Gastroesophageal sphincter (tissue), 4 donors: Measurements from ENCODE around the gene TMEM154. TPM values are rescaled to one million over a fixed set of nuclear protein-coding genes. Genes with fewer than 3 reads are reported as not detected.

Experiments
- ATAC-seq: fragments of 150-250 bp; one replicate; pipeline ENCODE4 v1.9.1; 2016; ENCODE audit warnings: mild to moderate bottlenecking, moderate library complexity
- H3K27ac ChIP-seq, 4 donors: fragments of 200-600 bp; sonication (generic) in 3 of 4; 1 replicate in 3 of 4; 2 replicates in 1 of 4; pipeline ENCODE4 v1.5.1; 2016 to 2019
- H3K27me3 ChIP-seq: fragments of 200-600 bp; sonication (generic); one replicate; pipeline ENCODE4 v1.5.1; 2019
- H3K36me3 ChIP-seq, 2 donors: fragments of 200-600 bp; sonication (generic); one replicate each; pipeline ENCODE4 v1.5.1; 2019; ENCODE audit warnings: control low read depth in 1 of 2
- H3K4me1 ChIP-seq, 3 donors: fragments of 200-600 bp; sonication (generic); 1 replicate in 2 of 3; 2 replicates in 1 of 3; pipeline ENCODE4 v1.5.1; 2016 to 2019; ENCODE audit warnings: control low read depth in 2 of 3
- H3K4me3 ChIP-seq, 2 donors: fragments of 200-600 bp; sonication (generic); one replicate each; pipeline ENCODE4 v1.5.1; 2019; ENCODE audit warnings: mild to moderate bottlenecking in 1 of 2, moderate library complexity in 1 of 2
- H3K9me3 ChIP-seq, 3 donors: fragments of 200-600 bp; sonication (generic); one replicate each; pipeline ENCODE4 v1.5.1; 2017 to 2019; ENCODE audit warnings: control low read depth in 2 of 3
- EP300 ChIP-seq: sonication (generic); formaldehyde crosslinking; IDR thresholded peaks from one replicate; pipeline ENCODE4 v1.6.1; 2017; ENCODE audit warnings: antibody characterized with exemption, mild to moderate bottlenecking
- POLR2A ChIP-seq, 2 donors: fragments of 450-650 bp; IDR thresholded peaks; one replicate each; pipeline ENCODE4 v1.6.1; 2017; ENCODE audit warnings: antibody characterized with exemption in 2 of 2, mild to moderate bottlenecking in 2 of 2, moderate library complexity in 1 of 2
- POLR2AphosphoS5 ChIP-seq: sonication (generic); formaldehyde crosslinking; IDR thresholded peaks from one replicate; pipeline ENCODE4 v1.6.1; 2017; ENCODE audit warnings: antibody characterized with exemption
- WGBS, 2 donors: methylation state at CpG; one replicate each; pipeline ENCODE4 v1.1.5; 2018; ENCODE audit warnings: low coverage in 1 of 2; 5-methylcytosine and 5-hydroxymethylcytosine counted together
- total RNA-seq, 4 donors: library from RNA; depleted of rRNA; stranded (reverse); fragments of >200 nt; gene quantifications; one replicate each; pipeline ENCODE4 v1.1.0, GENCODE V29; 2016
- TF ChIP-seq, protein P1 (sequence below), 4 experiments: fragments of 200-600 bp in 2 of 4; fragments of 450-650 bp in 2 of 4; sonication (generic) in 1 of 4; IDR thresholded peaks; one replicate each; pipeline ENCODE4 v1.5.1; 2017 to 2019; ENCODE audit warnings: antibody characterized with exemption in 4 of 4, mild to moderate bottlenecking in 2 of 4, moderate library complexity in 2 of 4

Gene TMEM154
- total RNA-seq, 4 donors from 2014 or later, result 0.77 to 13.6 (median 3.8) TPM

DNA sequence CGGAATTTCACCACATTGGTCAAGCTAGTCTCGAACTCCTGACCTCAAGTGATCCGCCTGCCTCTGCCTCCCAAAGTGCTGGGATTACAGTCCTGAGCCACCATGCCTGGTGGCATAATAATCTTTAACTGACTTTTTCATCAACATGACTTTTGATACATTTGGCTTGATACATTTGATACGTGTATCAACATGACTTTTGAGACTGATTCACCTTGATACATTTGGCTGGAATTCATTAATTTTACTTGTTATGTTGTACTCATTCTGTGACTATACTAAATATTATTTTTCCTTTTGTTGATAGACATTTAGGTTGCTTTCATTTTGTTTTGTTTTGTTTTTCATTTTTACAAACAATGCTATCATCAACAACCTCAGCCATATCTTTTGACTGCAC lies 6.3 kb downstream of the TMEM154 start:
- Histone ChIP-seq H3K9me3 (no peaks in the 10 kb centered on the region), H3K27ac (no peak overlapping the region), H3K36me3 (no peaks in the 10 kb centered on the region), H3K4me1 (peaks cover 0 to 2% (median 0%) of the 10 kb centered on the region in 3 donors), H3K4me3 (no peak overlapping the region), H3K27me3 (peaks cover 22% of the 10 kb centered on the region)
- 93 to 95% methylated on average over 4 of the region's 4 CpGs for WGBS, 2 donors
- TF ChIP-seq EP300 (no peak), POLR2A (IDR thresholded peaks at IDR 0.05) (no peak)
- ATAC-seq, result no peak

DNA sequence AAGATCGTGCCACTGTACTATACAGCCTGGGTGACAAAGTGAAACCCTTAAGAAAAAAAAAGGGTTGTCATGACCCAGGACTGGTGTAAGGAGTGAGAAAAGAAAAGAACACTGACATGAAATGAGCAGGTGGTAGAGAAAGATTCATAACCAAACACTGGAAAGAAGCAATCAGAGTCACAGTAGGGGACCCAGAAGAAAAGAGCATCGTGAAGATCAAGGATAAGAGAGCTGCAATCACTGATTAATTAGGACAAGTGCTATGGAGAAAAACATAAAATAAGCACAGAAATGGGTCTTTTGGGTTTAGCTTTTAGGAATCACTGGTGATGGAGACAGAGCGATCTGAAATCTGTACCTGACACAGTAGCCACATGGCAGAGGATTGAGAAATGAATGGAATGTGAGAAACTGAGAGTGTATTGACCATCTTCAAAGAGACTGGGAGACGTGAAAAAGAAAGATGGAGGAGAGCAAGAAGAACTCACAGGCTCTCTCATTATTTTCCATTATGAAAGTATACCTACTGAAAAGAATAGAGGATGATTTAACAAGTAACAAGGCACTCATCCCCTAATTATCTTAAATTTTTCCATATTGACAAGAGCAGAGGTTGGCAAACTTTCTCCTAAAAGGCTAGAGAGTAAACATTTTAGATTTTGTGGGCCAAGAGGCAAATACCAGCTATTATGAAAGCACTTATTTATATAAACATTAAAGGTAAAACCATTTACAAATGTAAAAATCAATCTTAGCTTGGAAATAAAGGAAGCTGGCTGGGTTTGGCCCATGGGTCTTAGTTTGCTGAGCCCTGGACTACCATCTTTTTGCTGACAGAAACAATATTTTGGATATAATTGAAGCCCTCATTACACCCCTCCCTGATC lies 7.3 kb downstream of the TMEM154 start:
- Histone ChIP-seq H3K9me3 (no peaks in the 10 kb centered on the region), H3K4me3 (no peak overlapping the region), H3K27ac (no peak overlapping the region), H3K27me3 (peaks cover 22% of the 10 kb centered on the region), H3K4me1 (no peaks in the 10 kb centered on the region), H3K36me3 (no peaks in the 10 kb centered on the region)
- TF ChIP-seq, protein P1, sequence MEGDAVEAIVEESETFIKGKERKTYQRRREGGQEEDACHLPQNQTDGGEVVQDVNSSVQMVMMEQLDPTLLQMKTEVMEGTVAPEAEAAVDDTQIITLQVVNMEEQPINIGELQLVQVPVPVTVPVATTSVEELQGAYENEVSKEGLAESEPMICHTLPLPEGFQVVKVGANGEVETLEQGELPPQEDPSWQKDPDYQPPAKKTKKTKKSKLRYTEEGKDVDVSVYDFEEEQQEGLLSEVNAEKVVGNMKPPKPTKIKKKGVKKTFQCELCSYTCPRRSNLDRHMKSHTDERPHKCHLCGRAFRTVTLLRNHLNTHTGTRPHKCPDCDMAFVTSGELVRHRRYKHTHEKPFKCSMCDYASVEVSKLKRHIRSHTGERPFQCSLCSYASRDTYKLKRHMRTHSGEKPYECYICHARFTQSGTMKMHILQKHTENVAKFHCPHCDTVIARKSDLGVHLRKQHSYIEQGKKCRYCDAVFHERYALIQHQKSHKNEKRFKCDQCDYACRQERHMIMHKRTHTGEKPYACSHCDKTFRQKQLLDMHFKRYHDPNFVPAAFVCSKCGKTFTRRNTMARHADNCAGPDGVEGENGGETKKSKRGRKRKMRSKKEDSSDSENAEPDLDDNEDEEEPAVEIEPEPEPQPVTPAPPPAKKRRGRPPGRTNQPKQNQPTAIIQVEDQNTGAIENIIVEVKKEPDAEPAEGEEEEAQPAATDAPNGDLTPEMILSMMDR (IDR thresholded peaks at IDR 0.05), result no peak
- TF ChIP-seq EP300, result no peak
- no peak for TF ChIP-seq POLR2AphosphoS5
- no peak for TF ChIP-seq POLR2A (IDR thresholded peaks at IDR 0.05)
- ATAC-seq, result no peak
- 68 to 82% methylated on average over 4 of the region's 4 CpGs for WGBS, 2 donors

DNA sequence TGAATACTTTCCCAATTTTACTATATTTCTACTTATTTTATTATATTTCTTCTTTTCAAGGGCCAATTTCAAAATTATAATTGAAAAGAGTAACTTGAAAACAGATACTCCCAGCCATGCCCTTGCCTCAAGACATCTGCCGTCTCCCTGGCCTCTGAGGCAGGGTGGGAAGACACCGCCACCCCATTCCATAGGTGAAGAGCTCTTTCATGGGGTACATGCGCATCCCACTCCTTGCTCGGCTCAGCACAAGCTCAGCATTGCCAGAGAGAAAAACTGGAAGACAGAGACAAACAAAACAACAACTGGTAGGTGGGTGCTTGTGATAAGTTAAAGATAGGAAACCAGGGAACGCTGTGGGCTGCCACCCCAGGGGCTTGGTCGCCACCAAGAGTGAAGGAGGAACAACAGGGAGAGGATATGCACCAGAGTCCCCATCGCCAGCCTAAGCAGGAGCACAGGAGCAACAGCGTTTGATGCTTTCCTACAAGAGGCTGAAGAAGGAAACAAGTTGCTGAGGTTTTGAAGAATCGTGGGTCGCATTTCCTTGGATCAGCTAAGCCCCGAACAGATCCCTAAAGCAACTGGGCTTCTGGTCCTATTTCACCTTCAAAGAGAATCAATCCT lies 11.3 kb downstream of the TMEM154 start:
- TF ChIP-seq POLR2A (IDR thresholded peaks at IDR 0.05) (no peak), POLR2AphosphoS5 (no peak), EP300 (no peak)
- no peak for ATAC-seq
- Histone ChIP-seq H3K4me1 (no peaks in the 10 kb centered on the region), H3K27me3 (peaks cover 14% of the 10 kb centered on the region), H3K27ac (no peak overlapping the region), H3K9me3 (no peaks in the 10 kb centered on the region), H3K36me3 (no peaks in the 10 kb centered on the region), H3K4me3 (no peak overlapping the region)
- 63 to 72% methylated on average over 10 to 11 of the region's 11 CpGs for WGBS, 2 donors

DNA sequence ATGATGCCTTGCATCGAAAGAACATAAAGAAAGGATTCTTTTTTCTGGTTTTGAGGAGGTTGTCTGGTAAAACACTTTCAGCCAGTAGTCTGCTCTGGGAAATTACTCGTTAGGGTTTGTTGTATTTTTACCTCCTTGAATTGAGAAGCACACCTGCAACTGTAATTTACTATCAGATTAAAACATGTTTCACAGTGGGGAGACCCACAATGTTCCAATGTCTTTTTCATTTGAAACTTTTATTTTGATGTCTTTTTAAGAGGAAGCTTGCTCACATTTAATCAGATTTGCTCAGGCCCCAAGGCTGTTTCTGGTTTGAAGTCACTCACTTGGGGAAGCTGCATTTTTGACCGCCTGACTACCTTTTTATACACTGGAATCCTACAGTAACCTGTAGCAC lies 12.0 kb downstream of the TMEM154 start:
- peaks cover 14% of the 10 kb centered on the region for H3K27me3 ChIP-seq
- 76 to 91% methylated on average over 2 to 3 of the region's 3 CpGs for WGBS, 2 donors
- no peak overlapping the region for H3K27ac ChIP-seq
- TF ChIP-seq EP300, result no peak
- TF ChIP-seq, protein P1 (IDR thresholded peaks at IDR 0.05), result no peak
- no peak for TF ChIP-seq POLR2A (IDR thresholded peaks at IDR 0.05)
- TF ChIP-seq POLR2AphosphoS5, result no peak
- ATAC-seq, result no peak
- no peak overlapping the region for H3K4me3 ChIP-seq
- H3K36me3 ChIP-seq, result no peaks in the 10 kb centered on the region
- H3K4me1 ChIP-seq, result no peaks in the 10 kb centered on the region
- H3K9me3 ChIP-seq, result no peaks in the 10 kb centered on the region

DNA sequence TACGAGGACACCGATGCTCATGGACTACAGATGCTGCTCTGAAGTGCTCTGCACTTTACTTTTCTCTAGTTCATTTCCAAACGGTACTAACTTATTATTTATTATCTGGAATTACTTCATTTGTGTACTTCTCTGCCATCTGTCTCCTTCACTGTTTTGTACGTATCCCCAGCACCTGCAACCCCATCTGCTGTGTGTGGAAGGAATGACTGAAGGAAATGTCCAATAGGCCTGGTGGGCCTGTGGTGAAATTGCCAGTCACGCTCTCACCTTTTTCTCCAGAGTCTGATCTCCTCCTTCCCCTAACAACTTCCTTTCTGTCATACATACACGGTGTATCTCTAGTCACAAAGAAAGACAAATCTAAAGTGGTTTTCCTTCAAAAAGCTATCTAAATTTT lies 12.9 kb downstream of the TMEM154 start:
- ATAC-seq, result no peak
- 70 to 82% methylated on average over 4 to 6 of the region's 6 CpGs for WGBS, 2 donors
- no peak overlapping the region for H3K27ac ChIP-seq
- H3K4me1 ChIP-seq, result no peaks in the 10 kb centered on the region
- H3K27me3 ChIP-seq, result peaks cover 14% of the 10 kb centered on the region
- no peaks in the 10 kb centered on the region for H3K9me3 ChIP-seq
- no peak overlapping the region for H3K4me3 ChIP-seq
- no peaks in the 10 kb centered on the region for H3K36me3 ChIP-seq
- TF ChIP-seq POLR2AphosphoS5 (no peak), EP300 (no peak), POLR2A (IDR thresholded peaks at IDR 0.05) (no peak)
- TF ChIP-seq, protein P1 (IDR thresholded peaks at IDR 0.05), result no peak
